ENCODE measurements around the gene SNPH.

SNPH gene

DNA sequence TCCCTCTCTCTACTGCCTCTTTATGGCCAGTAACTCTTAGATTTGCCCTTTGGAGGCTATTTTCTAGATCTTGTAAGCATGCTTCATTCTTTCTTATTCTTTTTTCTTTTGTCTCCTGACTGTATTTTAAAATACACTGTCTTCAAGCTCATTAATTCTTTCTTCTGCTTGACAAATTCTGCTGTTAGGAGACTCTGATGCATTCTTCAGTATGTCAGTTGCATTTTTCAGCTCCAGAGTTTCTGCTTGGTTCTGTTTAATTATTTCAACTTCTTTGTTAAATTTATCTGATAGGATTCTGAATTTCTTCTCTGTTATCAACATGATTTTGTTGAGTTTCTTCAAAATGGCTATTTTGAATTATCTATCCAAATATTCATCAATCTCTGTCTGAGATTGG, 87.9 kb downstream of the SNPH start:
- ChIA-PET POLR2A (no interaction called here), CTCF (interaction anchor here (1.6 kb wide), 1 partner anchor 14 kb away, joined by 4 read pairs; no protein-coding TSS in a partner anchor)
- no peak for DNase-seq (ENCODE audit: extremely low spot score)
- TF ChIP-seq, protein P1, sequence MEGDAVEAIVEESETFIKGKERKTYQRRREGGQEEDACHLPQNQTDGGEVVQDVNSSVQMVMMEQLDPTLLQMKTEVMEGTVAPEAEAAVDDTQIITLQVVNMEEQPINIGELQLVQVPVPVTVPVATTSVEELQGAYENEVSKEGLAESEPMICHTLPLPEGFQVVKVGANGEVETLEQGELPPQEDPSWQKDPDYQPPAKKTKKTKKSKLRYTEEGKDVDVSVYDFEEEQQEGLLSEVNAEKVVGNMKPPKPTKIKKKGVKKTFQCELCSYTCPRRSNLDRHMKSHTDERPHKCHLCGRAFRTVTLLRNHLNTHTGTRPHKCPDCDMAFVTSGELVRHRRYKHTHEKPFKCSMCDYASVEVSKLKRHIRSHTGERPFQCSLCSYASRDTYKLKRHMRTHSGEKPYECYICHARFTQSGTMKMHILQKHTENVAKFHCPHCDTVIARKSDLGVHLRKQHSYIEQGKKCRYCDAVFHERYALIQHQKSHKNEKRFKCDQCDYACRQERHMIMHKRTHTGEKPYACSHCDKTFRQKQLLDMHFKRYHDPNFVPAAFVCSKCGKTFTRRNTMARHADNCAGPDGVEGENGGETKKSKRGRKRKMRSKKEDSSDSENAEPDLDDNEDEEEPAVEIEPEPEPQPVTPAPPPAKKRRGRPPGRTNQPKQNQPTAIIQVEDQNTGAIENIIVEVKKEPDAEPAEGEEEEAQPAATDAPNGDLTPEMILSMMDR (IDR thresholded peaks at IDR 0.05; ENCODE audit: control extremely low read depth, extremely low read depth, low read depth, missing control alignments): no peak

DNA sequence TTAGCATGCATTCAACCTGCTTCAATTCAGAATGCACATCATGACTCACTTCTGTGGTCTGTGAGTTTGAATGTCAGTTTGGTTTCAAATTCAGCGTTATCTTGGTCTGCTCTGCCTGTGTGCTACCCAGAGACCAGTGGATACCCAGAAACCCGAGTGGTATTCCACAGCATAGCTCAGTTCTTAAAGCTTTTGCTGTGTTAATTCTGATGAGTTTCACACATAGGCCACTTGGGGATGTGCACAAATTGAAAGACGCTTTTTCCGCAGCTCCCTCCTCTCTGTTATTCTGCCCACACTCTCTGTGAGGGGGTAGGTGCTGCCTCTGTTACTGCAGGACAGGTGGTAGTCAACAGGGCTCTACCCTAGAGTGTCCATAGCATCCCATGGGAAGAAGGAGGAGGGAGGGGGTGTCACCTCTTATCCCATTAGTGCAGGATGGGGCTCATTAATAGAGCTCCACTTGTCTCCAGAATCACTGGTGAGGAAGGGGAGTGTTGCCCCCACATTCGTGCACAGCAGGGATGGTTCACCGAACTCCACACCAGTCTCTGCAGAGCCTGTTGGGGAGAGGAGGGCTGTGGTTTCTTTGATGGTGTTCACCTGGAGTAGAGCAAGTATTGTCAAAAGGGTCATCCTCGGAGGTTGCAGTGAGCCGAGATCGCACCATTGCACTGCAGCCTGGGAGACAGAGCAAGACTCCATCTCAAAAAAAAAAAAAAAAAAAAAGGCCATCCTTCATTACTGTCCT, 92.0 kb downstream of the SNPH start:
- ChIA-PET POLR2A (no interaction called here), CTCF (interaction anchor here (1.7 kb wide), 1 partner anchor 31 kb away, joined by 4 read pairs; no protein-coding TSS in a partner anchor)
- TF ChIP-seq, protein P1 (IDR thresholded peaks at IDR 0.05; ENCODE audit: control extremely low read depth, extremely low read depth, low read depth, missing control alignments): no peak
- DNase-seq (ENCODE audit: extremely low spot score): no peak

Measured in GM10248 (cell line).